NCI-H460 (cell line): Measurements from ENCODE around the gene C9orf78. TPM values are rescaled to one million over a fixed set of nuclear protein-coding genes. Genes with fewer than 3 reads are reported as not detected.
"Not testable (repeated sequence)": the region's sequence is repeated elsewhere in the genome, so short reads cannot be mapped to it uniquely, and the experiment has no call there.

ENCODE experiments used
- DNase-seq: peaks from one replicate; pipeline ENCODE4 v3.0.0-alpha.2; 2016; ENCODE audit warnings: low read depth; ENCODE audit errors: extremely low read depth
- total RNA-seq: library from RNA; depleted of rRNA; stranded (reverse); fragments of >200 nt; shearing (Covaris generic); gene quantifications from 2 replicates; pipeline ENCODE4 v1.2.3, GENCODE V29; 2014

C9orf78 gene
- total RNA-seq, 1 experiment from 2014 or later = 55.6 TPM

DNA sequence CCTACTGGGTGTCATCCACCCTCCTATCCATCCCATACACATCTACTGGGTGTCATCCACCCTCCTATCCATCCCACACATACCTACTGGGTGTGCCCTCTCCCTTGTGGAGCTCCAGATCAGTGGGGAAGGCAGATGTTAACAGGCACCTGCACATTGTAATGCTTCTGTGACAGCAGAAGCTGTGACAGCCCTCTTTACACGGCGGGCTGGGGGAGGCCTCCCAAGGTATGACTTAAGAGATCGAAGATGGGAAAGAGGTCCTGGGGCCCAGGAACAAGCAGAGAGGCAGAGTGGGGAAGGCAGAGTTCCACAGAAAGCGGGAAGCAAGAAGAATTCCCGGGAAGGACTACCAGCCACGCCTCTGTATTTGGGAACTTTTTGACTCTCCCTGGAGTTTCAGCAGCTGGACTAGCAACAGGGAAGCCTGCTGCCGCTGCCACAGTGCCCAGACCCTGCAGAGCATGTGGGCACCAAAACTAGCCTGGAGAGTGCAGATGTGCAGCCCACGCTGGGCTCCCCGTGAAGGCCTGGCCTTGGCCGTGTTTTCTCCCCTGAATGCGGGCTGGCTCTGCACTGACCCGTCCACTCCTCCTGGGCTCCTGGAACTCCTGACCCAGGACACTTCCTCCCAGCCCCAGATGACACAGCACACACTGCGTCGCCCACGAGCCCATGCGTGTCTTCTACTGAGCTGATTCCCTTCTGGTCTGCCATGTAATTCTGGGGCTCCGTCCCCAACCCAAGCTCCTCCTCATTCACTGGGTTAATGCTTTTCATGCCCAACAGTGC lies 20.4 kb downstream of the C9orf78 start:
- no peak for DNase-seq

DNA sequence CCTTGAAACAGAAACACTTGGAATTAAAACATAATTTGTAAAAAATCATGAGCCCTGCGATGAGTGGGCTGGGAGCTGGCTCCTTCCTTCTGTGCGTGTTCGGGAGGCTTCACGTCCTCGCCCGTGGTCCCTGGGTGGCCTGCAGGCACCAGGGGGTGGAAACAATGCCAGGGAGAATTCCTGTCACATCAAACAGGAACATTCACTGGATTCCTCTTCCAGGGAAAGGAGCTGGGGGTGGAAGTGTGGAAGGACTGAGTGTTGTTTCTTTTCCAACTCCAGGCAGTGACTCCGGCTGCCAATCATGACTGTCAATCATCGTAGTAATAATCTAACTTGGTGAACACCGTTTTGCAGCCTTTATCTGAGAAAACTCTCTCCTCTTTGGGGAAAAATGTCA lies 21.4 kb downstream of the C9orf78 start:
- no peak for DNase-seq

GRCh38 chr9:129812385-129812784 lies 22.7 kb downstream of the C9orf78 start:
- no peak for DNase-seq

DNA sequence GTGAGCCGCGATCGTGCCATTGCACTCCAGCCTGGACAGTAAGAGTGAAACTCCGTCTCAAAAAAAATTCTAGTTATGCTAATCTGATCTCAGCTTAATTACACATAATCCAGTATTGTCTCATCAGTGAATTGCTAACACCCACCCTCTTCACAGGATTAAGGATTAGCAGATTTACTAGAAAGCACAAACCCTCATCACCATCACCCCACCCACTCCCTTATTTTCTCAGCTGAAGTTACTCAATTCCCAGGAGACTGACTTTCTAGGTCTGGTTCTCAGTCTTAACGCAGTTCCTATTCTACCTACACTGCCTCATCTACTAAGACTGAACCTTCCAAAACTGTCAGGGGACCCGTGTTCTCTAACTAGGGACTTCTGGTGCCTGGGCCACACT lies 23.1 kb downstream of the C9orf78 start:
- DNase-seq = no peak

- DNase-seq = no peak
Observed at GRCh38 chr9:129810788-129811187, 24.3 kb downstream of the C9orf78 start.

DNA sequence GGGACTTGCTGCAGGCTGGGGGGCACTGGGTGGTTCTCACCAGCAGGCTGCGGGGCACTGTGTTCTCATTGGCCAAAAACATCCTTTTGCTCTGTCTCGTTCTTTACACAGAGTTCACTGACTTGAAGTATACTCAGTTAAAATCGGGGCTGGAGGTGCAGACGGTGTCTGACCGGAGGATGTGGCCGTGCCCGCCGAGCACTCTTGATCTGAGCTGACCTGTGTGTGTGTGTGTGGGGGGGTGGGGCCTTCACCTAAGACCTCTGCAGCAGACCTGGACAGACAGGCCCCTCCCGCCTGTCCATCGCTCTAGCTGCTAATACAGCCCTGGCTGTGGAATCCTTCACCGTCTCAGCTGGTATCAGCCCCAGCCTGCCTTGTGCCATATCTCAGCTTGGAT lies 25.0 kb downstream of the C9orf78 start:
- DNase-seq = no peak

GRCh38 chr9:129809346-129809745 lies 25.7 kb downstream of the C9orf78 start:
- no peak for DNase-seq

- DNase-seq = no peak
Observed at GRCh38 chr9:129806061-129806460, 29.0 kb downstream of the C9orf78 start.

GRCh38 chr9:129803676-129804060 lies 31.4 kb downstream of the C9orf78 start:
- no peak for DNase-seq

DNA sequence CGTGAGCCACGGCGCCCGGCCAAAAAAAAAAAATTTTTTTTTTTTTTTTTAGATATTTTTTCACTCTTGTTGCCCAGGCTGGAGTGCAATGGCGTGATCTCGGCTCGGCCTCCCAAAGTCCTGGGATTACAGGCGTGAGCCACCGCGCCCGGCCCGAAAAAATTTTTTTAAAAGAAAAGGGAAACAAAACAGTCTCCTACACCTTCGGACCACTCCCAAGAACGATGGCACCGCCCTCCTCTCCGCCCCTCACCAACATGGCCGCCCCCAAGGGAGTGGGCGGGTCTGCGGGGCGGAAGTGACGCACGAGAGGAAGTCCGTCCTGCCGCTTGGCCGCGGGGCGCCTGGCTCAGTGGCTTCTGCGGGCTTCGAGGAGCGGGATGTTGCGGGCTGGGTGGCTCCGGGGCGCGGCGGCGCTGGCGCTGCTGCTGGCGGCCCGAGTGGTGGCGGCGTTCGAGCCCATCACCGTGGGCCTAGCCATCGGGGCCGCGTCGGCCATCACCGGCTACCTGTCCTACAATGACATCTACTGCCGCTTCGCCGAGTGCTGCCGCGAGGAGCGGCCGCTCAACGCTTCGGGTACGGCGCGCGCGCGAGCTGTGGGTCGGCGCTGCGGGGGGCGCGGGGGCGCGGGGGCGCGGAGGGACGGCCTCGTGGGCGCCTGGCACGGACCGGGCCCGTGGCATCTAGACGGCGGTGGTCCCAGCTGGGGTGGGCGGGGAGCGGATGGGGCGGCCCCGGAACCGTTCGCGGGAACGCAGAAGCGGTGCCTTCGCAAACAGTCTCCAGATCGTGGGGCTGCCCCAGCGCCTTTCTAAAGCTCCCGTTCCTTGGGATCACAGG lies 32.0 kb downstream of the C9orf78 start, which contains the start of gene TOR1B:
TOR1B (plus strand) TSS at position 352 of the 843 bp plus-strand sequence; CDS start at position 381, 29 bp downstream.
- DNase-seq = peak; percentile 88

DNA sequence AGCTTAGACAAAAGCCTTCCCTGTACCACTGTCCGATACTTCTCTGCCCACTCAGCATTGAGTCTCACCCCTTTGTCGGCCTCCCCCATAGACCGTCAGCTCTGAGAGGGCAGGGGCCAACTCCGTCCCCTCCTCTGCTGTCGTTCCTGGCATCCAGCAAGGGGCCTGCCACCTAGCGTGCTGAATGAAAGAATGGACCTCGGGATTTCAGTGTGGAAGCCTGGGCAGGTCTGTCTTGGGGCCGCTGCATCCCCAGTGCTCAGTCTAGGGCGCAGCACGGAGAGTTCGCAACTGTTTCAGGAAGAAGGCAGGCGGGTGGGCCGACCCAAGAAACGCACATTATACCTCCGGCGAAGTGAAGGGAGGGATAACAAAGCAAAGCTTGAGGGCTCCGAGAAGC lies 33.6 kb downstream of the C9orf78 start:
- no peak for DNase-seq

DNA sequence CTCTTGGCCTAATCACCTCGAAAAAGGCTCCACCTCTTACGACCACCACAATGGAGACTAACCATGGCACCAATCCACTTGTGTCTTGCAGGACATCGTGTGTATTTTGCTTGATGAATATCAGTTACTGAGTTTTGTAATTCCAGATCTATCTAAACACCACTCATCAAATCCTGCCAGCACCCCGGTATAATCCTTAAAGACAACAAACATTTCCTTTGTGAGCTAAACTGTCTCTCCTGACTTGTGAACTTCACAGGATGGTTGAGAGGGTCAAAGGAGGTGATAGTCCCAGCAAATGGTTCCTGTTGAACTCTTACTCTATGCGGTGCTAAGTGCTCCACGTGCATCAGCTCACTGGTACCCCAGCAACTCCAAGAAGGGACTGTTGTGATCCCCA lies 36.1 kb downstream of the C9orf78 start:
- no peak for DNase-seq

DNA sequence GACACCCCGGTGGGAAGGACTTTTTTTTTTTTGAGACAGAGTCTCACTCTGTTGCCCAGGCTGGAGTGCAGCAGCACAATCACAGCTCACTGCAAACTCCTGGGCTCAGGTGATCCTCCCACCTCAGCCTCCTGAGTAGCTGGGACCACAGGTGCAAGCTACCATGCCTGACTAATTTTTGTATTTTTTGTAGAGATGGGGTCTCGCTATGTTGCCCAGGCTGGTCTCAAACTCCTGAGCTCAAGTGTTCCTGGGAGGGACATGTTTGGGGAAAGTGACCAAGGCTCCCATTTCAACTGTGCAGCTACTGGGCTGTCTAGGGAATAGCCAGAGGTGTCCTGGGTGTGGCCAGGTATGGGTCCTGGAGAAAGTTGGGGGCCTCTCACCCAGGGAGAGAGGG lies 39.0 kb downstream of the C9orf78 start:
- not testable (repeated sequence) for DNase-seq

- DNase-seq = no peak
Observed at GRCh38 chr9:129794549-129794948, 40.5 kb downstream of the C9orf78 start.

- DNase-seq = no peak
Observed at GRCh38 chr9:129786481-129786880, 48.6 kb downstream of the C9orf78 start.

DNA sequence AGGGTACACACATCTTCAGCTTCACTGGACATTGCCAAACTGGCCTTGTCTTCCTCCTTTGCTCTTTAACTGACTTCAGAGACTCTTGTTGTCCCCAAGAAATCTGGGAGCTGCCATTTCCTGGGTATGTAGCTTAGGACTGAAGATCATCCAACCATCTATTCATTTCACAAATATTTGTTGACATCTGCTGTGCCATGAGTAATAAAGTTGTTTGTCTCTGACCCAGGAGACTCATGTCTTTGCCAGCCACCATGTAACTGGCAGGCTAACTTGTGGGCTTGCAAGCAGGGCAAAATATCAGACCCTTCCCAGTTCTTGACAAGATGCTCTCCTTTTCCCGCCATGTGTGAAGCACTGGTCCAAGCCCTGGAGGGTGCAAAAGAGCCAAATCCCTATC lies 49.2 kb downstream of the C9orf78 start:
- no peak for DNase-seq

GRCh38 chr9:129784970-129785369 lies 50.1 kb downstream of the C9orf78 start:
- not testable (repeated sequence) for DNase-seq

DNA sequence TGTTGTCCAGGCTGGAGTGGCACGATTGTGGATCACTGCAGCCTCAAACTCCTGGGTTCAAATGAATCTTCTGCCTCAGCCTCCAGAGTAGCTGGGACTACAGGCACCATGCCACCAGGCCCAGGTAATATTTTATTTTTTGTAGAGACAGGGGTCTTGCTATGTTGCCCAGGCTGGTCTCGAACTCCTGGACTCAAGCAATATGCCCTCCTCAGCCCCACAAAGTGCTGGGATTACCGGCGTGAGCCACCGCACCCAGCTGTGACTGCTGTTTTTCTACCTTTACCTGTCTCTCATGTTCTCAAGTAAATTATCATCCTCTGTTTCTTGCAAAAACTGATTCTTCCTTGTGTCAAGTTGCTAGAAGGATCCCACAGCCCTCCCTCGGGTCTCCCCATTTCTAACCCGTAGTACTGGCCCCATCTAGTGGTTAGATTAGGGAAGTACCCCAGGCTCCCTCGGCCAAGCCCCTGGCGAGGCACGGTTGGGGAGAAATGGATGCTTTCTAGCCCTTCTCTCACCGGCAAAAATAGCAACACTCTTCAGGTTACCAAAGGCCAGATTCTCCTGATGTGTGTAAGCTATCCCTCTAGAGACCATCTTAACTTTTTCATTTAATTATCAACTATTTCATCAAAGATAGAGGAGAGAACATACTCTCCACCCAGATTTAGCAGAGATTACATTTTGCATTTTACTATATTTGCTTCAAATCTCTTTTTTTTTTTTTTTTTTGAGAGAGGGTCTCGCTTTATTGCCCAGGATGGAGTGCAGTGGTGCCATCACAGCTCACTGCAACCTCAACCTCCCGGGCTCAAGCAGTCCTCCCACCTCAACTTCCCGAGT lies 51.3 kb downstream of the C9orf78 start:
- peak; percentile 77 for DNase-seq

- no peak for DNase-seq
Observed at GRCh38 chr9:129781981-129782380, 53.1 kb downstream of the C9orf78 start.

DNA sequence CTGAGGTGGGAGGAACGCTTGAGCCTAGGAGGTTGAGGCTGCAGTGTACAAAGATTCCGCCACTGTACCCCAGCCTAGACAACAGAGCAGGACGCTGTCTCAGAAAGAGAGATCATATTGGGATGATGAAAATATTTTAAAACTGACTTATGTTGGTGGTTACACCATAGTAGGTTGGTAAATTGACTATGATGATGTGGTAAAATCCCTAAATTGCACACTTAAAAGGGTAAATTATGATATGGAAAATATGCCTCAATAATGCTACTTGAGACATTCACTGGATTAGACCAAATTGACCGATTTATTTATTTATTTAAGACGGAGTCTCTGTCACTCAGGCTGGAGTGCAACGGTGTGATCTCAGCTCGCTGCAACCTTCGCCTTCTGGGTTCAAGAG lies 53.9 kb downstream of the C9orf78 start:
- no peak for DNase-seq
